Measurements from ENCODE around the gene ARFRP1.

ARFRP1 gene

GRCh38 chr20:63702751-63703470, 4.9 kb downstream of the ARFRP1 start:
- DNase-seq (ENCODE audit: low read depth): no peak
- no peak overlapping the region for H3K4me3 ChIP-seq (ENCODE audit: low read length)
- no peak for TF ChIP-seq CTCF (conservative IDR thresholded peaks at IDR 0.05; ENCODE audit: low read length)

- no peak for DNase-seq (ENCODE audit: low read depth)
- TF ChIP-seq CTCF (conservative IDR thresholded peaks at IDR 0.05; ENCODE audit: low read length): no peak
- no peak overlapping the region for H3K4me3 ChIP-seq (ENCODE audit: low read length)
Observed at GRCh38 chr20:63702036-63702665, 5.6 kb downstream of the ARFRP1 start.

GRCh38 chr20:63701329-63702035, 6.3 kb downstream of the ARFRP1 start:
- no peak for TF ChIP-seq CTCF (conservative IDR thresholded peaks at IDR 0.05; ENCODE audit: low read length)
- no peak overlapping the region for H3K4me3 ChIP-seq (ENCODE audit: low read length)
- no peak for DNase-seq (ENCODE audit: low read depth)

DNA sequence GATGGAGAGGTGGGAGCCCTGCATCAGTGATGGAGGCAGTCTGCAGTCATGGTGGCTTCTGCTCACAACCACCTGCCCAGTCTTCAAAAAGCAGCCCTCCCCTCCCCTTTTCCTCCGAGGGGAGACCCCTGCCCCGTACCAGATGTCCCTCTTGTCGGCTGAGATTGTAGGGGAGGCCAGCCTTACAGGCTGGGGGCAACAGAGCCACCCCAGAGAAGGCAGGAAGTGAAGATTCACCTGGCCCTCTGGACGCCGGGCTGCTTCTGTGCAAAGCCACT, 6.8 kb downstream of the ARFRP1 start:
- DNase-seq (ENCODE audit: low read depth): no peak
- H3K4me3 ChIP-seq (ENCODE audit: low read length): no peak overlapping the region
- TF ChIP-seq CTCF (conservative IDR thresholded peaks at IDR 0.05; ENCODE audit: low read length): no peak

GRCh38 chr20:63700199-63701050, 7.4 kb downstream of the ARFRP1 start:
- TF ChIP-seq CTCF (conservative IDR thresholded peaks at IDR 0.05; ENCODE audit: low read length): no peak
- DNase-seq (ENCODE audit: low read depth): no peak

GRCh38 chr20:63699466-63700198, 8.1 kb downstream of the ARFRP1 start:
- DNase-seq (ENCODE audit: low read depth): no peak
- TF ChIP-seq CTCF (conservative IDR thresholded peaks at IDR 0.05; ENCODE audit: low read length): no peak
- no peak overlapping the region for H3K4me3 ChIP-seq (ENCODE audit: low read length)

More at GRCh38 chr20:63700199-63701050, 7.4 kb downstream of the ARFRP1 start:
- no peak overlapping the region for H3K4me3 ChIP-seq (ENCODE audit: low read length)

Data from AG10803 (cell line).